ENCODE data around the gene VAV2. TPM values are rescaled to one million over a fixed set of nuclear protein-coding genes. Genes with fewer than 3 reads are reported as not detected.
A peak's percentile ranks its signal among the peaks of the same experiment; 100 is the strongest.

Gene VAV2
- total and polyA plus RNA-seq, 2 experiments from 2014 or later: 8.1 to 28.9 TPM

DNA sequence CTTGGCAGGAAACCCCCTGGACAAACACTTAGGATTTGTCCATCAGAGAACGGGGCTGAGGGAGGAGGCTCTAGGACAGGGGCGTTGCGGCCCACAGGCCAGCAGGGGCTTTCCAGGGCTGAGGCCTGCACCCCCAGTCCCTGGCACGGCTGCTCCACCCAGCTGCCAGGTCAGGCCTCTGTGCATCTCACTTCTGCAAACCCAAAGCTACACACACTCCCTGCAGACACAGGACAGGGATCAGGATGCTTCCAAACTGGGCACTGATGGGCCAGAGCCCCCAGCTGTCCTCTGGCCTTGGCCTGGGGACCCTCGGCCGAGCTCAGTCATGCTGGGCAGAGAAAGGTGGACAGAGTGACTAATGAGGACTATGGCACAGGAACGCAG lies 147.7 kb downstream of the VAV2 start (continued):
- TF ChIP-seq ZNF462 (CRISPR knock-in tag; IDR thresholded peaks at IDR 0.05): no peak

GRCh38 chr9:133843751-133844397 lies 148.2 kb downstream of the VAV2 start:
- no peak for ATAC-seq
- H3K4me3 Mint-ChIP-seq: no peak overlapping the region
- peak overlapping the region; percentile 73; the same call in 1 of the 2 replicates for H3K27ac Mint-ChIP-seq
- peaks cover 21% of the 10 kb centered on the region for H3K27me3 Mint-ChIP-seq (ENCODE audit: insufficient read depth, low read depth, poor library complexity)
- Histone ChIP-seq H3F3A (replicated peaks; ENCODE audit: low read depth) (0 out of 2 replicates have a peak, but pooled peaks cover 2% of the 10 kb centered on the region), H3K27ac (ENCODE audit: low read depth) (no peak overlapping the region), H3K36me3 (ENCODE audit: insufficient read depth) (no peaks in the 10 kb centered on the region), H2AFZ (no peak overlapping the region), H4K20me1 (replicated peaks; ENCODE audit: insufficient read depth) (peaks cover 7% of the 10 kb centered on the region), H3K4me2 (no peak overlapping the region), H3K4me1 (ENCODE audit: insufficient read depth) (peaks cover 8% of the 10 kb centered on the region), H3K79me2 (replicated peaks; ENCODE audit: insufficient read depth) (peaks cover 12% of the 10 kb centered on the region), H3K4me3 (no peak overlapping the region), H3K27me3 (ENCODE audit: insufficient read depth) (no peaks in the 10 kb centered on the region), H3K9me2 (ENCODE audit: insufficient read depth) (no peaks in the 10 kb centered on the region)
- H3K4me1 Mint-ChIP-seq: peaks cover 34% of the 10 kb centered on the region
- no peak for DNase-seq (ENCODE audit: low spot score)
- no peaks in the 10 kb centered on the region for H3K9me3 Mint-ChIP-seq
- no peaks in the 10 kb centered on the region for H3K36me3 Mint-ChIP-seq (ENCODE audit: low read depth)
- TF ChIP-seq CREB1 (CRISPR knock-in tag; IDR thresholded peaks at IDR 0.05; ENCODE audit: low read depth): no peak
- TF ChIP-seq, protein P1, sequence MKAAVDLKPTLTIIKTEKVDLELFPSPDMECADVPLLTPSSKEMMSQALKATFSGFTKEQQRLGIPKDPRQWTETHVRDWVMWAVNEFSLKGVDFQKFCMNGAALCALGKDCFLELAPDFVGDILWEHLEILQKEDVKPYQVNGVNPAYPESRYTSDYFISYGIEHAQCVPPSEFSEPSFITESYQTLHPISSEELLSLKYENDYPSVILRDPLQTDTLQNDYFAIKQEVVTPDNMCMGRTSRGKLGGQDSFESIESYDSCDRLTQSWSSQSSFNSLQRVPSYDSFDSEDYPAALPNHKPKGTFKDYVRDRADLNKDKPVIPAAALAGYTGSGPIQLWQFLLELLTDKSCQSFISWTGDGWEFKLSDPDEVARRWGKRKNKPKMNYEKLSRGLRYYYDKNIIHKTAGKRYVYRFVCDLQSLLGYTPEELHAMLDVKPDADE (IDR thresholded peaks at IDR 0.05): no peak
- no peak for TF ChIP-seq STAT1 (IDR thresholded peaks at IDR 0.05; ENCODE audit: unreplicated experiment)
- no peak for TF ChIP-seq REST (IDR thresholded peaks at IDR 0.05; ENCODE audit: unreplicated experiment)
- TF ChIP-seq ZNF114 (CRISPR knock-in tag; IDR thresholded peaks at IDR 0.05): no peak
- no peak for TF ChIP-seq NANOG (IDR thresholded peaks at IDR 0.05; ENCODE audit: borderline replicate concordance)
- no peak for TF ChIP-seq EZH2 (IDR thresholded peaks at IDR 0.05; ENCODE audit: low read depth, unreplicated experiment)
- no peak for TF ChIP-seq EZH2phosphoT487 (IDR thresholded peaks at IDR 0.05; ENCODE audit: unreplicated experiment)
- TF ChIP-seq POLR2AphosphoS5 (IDR thresholded peaks at IDR 0.05; ENCODE audit: low read depth): no peak
- TF ChIP-seq, protein P2, sequence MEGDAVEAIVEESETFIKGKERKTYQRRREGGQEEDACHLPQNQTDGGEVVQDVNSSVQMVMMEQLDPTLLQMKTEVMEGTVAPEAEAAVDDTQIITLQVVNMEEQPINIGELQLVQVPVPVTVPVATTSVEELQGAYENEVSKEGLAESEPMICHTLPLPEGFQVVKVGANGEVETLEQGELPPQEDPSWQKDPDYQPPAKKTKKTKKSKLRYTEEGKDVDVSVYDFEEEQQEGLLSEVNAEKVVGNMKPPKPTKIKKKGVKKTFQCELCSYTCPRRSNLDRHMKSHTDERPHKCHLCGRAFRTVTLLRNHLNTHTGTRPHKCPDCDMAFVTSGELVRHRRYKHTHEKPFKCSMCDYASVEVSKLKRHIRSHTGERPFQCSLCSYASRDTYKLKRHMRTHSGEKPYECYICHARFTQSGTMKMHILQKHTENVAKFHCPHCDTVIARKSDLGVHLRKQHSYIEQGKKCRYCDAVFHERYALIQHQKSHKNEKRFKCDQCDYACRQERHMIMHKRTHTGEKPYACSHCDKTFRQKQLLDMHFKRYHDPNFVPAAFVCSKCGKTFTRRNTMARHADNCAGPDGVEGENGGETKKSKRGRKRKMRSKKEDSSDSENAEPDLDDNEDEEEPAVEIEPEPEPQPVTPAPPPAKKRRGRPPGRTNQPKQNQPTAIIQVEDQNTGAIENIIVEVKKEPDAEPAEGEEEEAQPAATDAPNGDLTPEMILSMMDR (conservative IDR thresholded peaks at IDR 0.05; ENCODE audit: low read depth in 2 of 2): no peak
- no peak for TF ChIP-seq ZNF331 (CRISPR knock-in tag; IDR thresholded peaks at IDR 0.05; ENCODE audit: low read depth)
- TF ChIP-seq JUNB (IDR thresholded peaks at IDR 0.05; ENCODE audit: unreplicated experiment): no peak

Data from GM23338 (cell line).